KMS-11 (cell line): ENCODE results near the gene C3orf33.

ENCODE experiments used
- H2AFZ ChIP-seq: fragments of 200-600 bp; sonication (generic); 2 replicates; pipeline ENCODE4 v1.6.1; 2016; ENCODE audit warnings: antibody characterized with exemption, mixed run types, low read depth
- H3K27ac ChIP-seq: fragments of 200-600 bp; sonication (generic); 2 replicates; pipeline ENCODE4 v1.6.1; 2016; ENCODE audit warnings: mild to moderate bottlenecking, mixed run types
- H3K27me3 ChIP-seq: fragments of 200-600 bp; sonication (generic); 2 replicates; pipeline ENCODE4 v1.6.1; 2017; ENCODE audit warnings: mild to moderate bottlenecking, low read depth, mixed run types, moderate library complexity; ENCODE audit not compliant: insufficient read depth
- H3K36me3 ChIP-seq: fragments of 200-600 bp; sonication (generic); 2 replicates; pipeline ENCODE4 v1.6.1; 2017; ENCODE audit warnings: mild to moderate bottlenecking, mixed run types; ENCODE audit not compliant: insufficient read depth
- H3K4me1 ChIP-seq: fragments of 200-600 bp; sonication (generic); 2 replicates; pipeline ENCODE4 v1.6.1; 2016; ENCODE audit warnings: mild to moderate bottlenecking, low read depth, mixed run types; ENCODE audit not compliant: poor library complexity, severe bottlenecking
- H3K4me2 ChIP-seq: fragments of 200-600 bp; sonication (generic); 2 replicates; pipeline ENCODE4 v1.7.0; 2016; ENCODE audit warnings: mild to moderate bottlenecking, mixed run types
- H3K4me3 ChIP-seq: fragments of 200-600 bp; sonication (generic); IDR thresholded peaks from 2 replicates; pipeline ENCODE4 v1.6.1; 2017; ENCODE audit warnings: low read depth, low read length, mixed read lengths; ENCODE audit not compliant: insufficient read depth
- H3K79me2 ChIP-seq: fragments of 200-600 bp; sonication (generic); 2 replicates; pipeline ENCODE4 v1.6.1; 2016; ENCODE audit warnings: low read depth, mixed run types; ENCODE audit not compliant: insufficient read depth
- H3K9ac ChIP-seq: fragments of 200-600 bp; sonication (generic); 2 replicates; pipeline ENCODE4 v1.6.1; 2016; ENCODE audit warnings: mild to moderate bottlenecking, mixed run types
- H4K20me1 ChIP-seq: fragments of 200-600 bp; sonication (generic); 2 replicates; pipeline ENCODE4 v1.6.1; 2016; ENCODE audit warnings: mild to moderate bottlenecking, mixed run types; ENCODE audit not compliant: insufficient read depth
- TF ChIP-seq, protein P1 (sequence below): fragments of 200-600 bp; sonication (generic); conservative IDR thresholded peaks from 2 replicates; pipeline ENCODE4 v1.6.1; 2017; ENCODE audit warnings: low read depth, mild to moderate bottlenecking, antibody characterized with exemption, low read length, moderate library complexity, mixed read lengths

The C3orf33 gene

DNA sequence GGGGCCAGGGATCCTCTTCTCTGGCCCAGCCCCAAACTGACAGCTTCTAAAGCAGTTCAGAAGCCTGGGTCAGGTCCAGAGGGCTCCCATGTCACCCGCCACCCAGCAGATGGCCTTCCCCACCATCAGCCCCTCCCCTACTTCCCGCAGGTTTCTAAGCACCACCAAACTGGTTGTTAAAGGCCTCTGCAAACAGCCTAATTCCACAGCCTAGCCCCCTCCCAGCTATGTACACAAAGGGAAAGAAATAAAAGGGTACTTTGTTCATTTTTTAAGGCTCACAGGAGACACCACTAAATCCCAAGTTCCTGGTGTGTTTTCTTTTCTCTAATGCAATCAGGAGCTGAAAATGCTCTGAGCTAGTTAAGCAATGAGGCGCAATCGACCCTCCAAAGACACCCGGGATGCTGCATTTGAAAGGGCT is 91.8 kb downstream of the C3orf33 start:
- Histone ChIP-seq H3K4me1 (no peaks in the 10 kb centered on the region), H3K27ac (no peak overlapping the region), H3K79me2 (no peaks in the 10 kb centered on the region), H3K4me2 (no peak overlapping the region), H3K36me3 (no peaks in the 10 kb centered on the region), H2AFZ (no peak overlapping the region), H3K27me3 (no peaks in the 10 kb centered on the region), H3K4me3 (no peak overlapping the region), H4K20me1 (no peaks in the 10 kb centered on the region), H3K9ac (no peak overlapping the region)
- TF ChIP-seq, protein P1, sequence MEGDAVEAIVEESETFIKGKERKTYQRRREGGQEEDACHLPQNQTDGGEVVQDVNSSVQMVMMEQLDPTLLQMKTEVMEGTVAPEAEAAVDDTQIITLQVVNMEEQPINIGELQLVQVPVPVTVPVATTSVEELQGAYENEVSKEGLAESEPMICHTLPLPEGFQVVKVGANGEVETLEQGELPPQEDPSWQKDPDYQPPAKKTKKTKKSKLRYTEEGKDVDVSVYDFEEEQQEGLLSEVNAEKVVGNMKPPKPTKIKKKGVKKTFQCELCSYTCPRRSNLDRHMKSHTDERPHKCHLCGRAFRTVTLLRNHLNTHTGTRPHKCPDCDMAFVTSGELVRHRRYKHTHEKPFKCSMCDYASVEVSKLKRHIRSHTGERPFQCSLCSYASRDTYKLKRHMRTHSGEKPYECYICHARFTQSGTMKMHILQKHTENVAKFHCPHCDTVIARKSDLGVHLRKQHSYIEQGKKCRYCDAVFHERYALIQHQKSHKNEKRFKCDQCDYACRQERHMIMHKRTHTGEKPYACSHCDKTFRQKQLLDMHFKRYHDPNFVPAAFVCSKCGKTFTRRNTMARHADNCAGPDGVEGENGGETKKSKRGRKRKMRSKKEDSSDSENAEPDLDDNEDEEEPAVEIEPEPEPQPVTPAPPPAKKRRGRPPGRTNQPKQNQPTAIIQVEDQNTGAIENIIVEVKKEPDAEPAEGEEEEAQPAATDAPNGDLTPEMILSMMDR = no peak
